Measurements from ENCODE around the gene WNT9B.
A peak's percentile ranks its signal among the peaks of the same experiment; 100 is the strongest.
"Not testable (repeated sequence)": the region's sequence is repeated elsewhere in the genome, so short reads cannot be mapped to it uniquely, and the experiment has no call there.

Gene WNT9B

DNA sequence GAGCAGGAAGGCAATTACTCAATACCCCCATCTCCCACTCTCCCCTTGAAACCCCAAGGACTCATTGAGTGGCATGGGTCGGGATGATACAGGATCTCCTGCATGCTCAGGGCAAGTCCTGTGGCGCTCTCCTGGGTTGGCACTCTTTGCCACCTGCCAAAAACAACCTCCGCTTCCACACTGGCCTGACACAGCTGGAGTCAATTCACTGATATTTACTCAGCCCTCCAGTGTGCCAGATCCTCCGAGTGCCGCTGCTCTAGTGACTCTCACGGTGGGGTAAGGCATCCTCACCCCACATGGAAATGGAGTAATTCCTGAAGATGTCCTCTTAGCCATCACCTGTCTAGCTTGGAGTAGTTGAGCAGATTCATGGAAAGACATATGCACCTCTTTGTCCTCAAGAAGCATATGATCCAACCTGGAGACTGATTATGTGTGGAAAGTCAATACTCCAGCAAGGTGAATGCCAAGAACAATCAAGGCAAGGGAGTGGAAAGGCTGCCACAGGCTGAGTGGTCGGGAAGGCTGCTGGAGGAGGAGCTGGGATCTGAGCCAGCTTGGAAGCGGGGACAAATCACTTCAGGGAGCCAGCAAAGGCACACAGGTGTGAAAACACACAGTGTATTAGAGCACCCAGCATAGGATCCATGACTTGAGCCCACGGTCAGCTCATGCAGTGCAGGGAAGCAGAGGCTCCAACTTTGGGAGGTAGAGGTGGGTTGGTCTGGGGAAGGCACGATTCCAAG lies 59.0 kb downstream of the WNT9B start:
- no peak for DNase-seq (ENCODE audit: low read depth in 2 of 2)

DNA sequence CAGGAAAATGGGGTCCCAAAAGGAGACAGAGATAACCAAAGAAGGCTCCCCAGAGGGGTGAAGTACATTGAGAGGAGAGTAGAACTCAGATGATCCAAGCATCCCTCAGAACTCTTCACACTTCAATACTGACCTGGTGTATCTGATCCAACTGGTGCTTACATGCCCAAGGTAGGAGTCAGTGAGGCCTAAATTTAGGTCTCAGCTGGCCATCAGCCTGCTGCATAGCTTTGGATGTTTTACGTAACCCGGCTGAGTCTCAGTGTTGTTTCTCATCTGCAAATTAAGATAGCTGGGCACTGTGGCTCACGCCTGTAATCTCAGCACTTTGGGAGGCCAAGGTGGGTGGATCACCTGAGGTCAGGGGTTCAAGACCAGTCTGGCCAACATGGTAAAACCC lies 59.9 kb downstream of the WNT9B start:
- no peak for DNase-seq (ENCODE audit: low read depth in 2 of 2)

DNA sequence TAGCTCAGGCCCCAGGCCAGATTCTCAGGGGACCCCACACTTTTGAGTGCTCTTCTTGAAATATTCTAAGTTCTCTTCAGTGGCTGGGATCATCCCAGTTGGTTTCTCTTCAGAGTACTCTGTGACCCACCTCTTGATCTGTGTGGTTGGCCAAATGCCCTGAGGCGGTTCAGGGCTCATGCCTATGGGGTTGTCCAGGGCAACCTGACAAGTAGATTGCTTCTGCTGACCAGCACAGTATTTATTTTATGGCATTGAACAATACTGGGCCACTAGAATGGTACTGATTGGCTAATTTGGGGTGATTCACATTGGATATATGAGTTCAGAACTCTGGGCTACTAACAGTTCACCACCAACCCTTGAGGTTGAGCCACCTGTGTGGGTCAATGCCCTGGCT lies 64.2 kb downstream of the WNT9B start:
- DNase-seq (ENCODE audit: low read depth in 2 of 2): no peak

DNA sequence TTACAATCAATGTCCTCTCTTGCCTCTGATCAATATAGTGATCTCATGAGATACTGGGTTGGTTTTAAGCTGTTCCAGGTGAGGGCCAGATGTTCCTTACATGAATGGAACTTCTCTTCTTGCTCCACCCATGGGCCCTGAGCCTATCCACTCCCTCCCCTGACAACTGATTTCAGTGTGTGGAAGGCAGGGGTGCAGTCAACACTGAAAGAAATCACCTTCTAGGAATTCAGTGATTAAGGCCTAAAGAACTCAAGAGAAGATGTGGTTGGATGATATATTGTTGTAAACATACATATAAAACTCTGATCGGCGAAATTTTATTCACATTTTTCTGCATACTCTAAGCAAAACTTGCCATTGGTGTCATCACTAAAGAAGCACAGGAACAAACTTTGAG lies 64.8 kb downstream of the WNT9B start:
- no peak for DNase-seq (ENCODE audit: low read depth in 2 of 2)

DNA sequence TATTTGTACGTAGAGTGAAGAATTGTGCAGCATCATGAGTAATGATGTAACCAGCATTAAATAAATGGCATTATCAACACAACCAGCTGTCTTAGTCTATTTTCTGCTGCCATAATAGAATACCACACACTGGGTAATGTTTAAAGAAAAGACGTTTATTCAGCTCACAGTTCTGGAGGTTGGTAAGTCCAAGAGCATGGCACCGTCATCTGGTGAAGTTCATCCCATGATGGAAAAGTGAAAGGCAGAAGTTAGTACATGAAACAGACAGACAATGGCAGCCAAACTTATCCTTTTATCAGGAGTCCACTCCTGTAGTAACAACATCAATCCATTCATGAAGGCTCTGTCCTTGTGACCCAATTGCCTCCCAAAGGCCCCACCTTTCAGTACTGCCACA lies 65.2 kb downstream of the WNT9B start:
- DNase-seq (ENCODE audit: low read depth in 2 of 2): no peak

DNA sequence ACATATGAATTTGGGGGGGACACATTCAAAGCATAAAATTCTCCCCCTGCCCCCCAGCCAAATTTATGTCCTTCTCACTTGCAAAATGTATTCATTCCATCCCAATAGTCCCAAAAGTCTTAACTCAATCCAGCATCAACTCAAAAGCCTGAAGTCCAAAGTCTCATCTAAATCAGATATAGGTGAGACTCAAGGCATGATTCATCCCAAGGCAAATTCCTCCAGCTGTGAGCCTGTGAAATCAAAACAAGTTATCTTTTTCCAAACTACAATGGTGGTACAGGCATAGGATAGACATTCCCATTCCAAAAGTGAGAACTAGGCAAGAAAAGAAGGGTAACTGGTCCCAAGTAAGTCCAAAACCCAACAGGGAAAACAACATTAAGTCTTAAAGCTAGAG lies 65.7 kb downstream of the WNT9B start:
- no peak for DNase-seq (ENCODE audit: low read depth in 2 of 2)

DNA sequence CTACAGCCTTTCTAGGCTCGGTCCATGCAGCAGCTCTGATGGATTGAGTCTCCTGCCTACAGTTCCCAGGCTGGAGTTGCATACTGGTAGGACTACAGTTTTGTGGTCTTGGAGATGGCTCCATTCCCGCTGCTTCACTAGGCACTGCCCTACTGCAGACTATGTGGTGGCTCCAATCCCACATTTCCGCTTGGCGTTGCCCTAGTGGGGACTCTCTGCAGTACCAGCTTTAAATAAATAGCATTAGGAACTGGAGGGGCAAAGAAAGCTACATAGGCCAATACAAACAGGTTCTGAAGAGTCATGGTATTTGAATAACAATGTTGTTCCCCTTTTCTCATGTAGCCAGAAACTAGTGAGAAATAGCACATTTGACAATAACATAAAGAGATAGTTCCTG lies 66.1 kb downstream of the WNT9B start:
- no peak for DNase-seq (ENCODE audit: low read depth in 2 of 2)

DNA sequence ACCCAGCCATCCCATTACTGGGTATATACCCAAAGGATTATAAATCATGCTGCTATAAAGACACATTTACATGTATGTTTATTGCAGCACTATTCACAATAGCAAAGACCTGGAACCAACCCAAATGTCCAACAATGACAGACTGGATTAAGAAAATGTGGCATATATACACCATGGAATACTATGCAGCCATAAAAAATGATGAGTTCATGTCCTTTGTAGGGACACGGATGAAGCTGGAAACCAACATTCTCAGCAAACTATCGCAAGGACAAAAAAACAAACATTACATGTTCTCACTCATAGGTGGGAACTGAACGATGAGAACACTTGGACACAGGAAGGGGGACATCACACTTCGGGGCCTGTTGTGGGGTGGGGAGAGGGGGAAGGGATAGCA lies 70.6 kb downstream of the WNT9B start:
- not testable (repeated sequence) for DNase-seq (ENCODE audit: low read depth in 2 of 2)

DNA sequence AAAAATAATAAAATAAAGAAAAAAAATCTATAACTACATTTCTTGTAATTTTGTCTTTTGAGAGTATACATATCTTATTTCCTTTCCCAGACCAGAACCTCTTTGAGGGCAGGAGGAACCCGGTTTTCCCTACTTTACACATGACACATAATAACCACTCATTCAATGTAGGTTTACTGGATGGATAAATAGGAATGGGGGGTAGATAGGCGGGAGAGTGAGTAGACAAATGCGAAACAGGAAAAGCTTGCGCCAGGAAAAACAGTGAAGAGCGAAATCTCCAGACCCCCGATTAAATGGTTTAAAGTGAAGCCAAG lies 71.1 kb downstream of the WNT9B start:
- no peak for DNase-seq (ENCODE audit: low read depth in 2 of 2)

DNA sequence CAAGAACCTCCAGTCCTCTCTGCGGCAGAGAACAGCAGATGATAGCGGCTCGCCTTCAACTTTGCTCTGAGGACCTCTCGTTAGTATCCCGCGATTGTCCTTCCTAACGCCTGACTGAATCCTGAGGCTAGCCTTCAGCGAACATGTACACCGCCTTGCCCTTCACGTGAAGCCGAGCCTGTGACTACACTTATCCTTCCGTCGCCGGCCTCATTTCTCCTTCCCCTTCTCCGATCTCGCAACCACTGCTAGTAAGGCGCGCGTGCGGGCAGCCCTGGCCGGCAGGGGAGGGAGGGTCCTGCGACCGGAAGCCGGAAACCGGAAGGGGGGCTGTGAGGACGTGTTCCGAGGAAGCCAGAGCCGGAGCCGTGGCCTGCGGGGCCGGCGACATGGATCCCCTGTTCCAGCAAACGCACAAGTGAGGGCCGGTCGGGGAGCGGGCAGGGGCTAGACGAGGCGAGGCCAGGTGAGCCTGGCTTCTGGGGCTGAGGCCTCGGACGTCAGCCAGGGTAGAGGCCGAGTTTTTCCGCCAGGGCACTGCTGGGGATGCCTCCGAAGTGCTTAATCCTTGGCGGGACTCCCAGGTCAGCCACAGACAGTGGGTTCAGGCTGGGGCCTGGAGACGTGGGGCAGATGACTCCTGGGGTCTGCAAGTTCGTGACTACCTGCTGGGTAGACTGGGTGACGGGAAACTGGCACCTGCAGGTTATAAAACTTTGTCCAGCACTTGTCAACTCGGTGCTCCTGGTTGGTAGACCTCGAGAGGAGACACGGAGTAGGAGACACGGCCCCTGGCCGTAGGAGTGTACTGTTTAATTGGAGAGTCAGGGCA lies 71.6 kb downstream of the WNT9B start, which contains the start of gene GOSR2:
Gene GOSR2 (plus strand): TSS at position 357 of the 832 bp plus-strand sequence. CDS start 33 bp downstream, at position 390.
- peak; percentile 83 to 88 for DNase-seq (ENCODE audit: low read depth in 2 of 2)

DNA sequence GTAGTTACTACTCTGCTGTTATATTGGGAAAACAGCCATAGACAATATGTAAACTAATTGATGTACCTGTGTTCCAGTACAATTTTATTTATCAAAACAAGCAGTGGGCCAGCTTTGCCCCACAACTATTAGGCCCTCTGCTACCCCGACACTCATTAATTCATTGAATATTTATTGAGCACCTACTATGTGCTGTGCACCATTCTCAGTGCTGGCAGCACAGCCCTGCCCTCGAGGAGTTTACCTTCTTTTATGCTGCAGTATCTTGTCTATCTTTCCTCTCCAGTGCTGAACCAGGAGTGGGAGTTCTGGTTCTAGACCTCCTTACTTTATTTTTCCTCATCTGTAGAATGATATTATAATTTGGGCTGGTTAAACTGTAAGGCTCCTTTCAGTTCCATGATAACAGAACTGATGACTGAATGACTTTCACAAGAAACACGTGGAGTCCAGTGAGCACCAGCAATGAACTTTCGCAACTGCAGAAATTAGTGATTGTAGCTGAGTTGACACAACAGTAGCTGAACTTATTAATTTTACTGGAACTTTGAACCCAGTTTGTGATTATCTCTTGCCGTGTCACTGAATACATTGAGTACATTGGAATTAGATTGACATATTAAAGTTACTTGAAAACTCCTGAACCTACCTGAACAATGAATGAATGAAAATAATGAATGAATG lies 73.9 kb downstream of the WNT9B start:
- no peak for DNase-seq (ENCODE audit: low read depth in 2 of 2)

DNA sequence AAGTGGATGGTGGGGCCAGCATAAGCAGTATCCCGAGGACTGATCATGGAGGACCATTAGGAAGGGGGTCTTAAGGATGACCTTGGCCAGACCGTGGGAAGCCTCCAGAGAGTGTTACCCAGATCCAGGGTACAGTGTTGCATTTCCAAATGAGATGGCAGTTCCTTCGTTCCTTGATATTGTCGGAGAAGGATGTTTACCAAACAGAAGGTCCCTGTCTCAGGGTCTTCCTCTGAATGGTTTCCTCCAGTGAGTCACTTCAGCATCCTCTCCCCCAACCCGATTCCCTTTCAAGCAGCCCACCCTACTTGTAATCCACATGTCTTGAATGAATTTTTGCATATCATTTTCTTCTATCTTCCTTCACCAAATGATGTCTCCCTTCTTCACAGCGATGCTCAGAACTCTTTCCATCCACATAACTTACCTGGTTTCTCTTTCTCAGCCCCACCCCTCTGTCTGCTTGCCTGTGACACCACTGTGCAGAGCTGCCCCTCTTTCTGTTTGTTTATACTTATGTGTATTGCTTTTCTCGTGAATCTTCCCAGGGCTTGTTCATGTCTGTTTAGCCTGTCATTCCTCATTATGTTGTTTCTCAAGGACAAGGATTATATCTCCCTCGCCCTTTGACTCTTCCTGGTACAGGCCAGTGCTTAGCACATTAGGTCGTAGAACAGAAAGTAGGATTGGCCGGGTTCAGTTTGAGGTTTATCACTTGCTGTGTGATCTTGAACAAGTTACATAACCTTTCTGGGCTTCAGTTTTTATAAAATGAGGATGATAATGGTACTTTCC lies 77.3 kb downstream of the WNT9B start:
- DNase-seq (ENCODE audit: low read depth in 2 of 2): no peak

DNA sequence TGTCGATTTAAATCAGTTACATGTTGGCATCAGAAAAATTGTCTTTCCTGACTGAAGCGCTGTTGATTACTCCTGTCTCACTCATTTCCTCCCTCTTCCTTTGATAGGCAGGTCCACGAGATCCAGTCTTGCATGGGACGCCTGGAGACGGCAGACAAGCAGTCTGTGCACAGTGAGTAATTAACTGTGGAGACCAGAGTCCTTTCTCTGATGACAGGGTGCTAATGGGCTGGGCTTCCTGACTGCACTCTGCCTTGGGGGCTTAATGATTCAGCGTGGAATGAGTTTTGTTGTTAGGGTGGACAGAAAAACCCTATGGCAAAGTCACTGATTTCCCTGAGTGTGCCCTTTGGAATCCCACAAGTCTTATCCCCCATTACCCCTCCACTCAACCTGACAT lies 78.0 kb downstream of the WNT9B start:
- no peak for DNase-seq (ENCODE audit: low read depth in 2 of 2)

DNA sequence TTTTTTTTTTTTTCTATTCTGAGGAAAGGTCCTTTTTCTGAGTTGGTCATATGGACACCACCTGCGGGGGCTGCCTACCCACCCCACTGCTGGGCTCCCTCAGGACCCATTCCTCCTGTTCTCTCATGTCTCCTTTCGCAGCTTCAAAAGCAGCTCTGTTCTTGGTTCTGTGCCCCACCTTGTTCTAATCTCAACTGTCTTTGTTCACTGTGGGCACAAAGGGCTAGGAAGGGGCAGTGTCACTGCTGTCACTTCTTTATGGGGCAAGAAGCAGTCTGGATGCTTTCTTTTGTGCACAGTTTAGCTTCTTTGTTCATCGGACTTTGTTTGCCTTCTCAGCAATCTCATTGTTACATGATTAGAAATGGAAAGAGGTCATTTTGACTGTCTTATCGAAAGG lies 78.7 kb downstream of the WNT9B start:
- DNase-seq (ENCODE audit: low read depth in 2 of 2): no peak

DNA sequence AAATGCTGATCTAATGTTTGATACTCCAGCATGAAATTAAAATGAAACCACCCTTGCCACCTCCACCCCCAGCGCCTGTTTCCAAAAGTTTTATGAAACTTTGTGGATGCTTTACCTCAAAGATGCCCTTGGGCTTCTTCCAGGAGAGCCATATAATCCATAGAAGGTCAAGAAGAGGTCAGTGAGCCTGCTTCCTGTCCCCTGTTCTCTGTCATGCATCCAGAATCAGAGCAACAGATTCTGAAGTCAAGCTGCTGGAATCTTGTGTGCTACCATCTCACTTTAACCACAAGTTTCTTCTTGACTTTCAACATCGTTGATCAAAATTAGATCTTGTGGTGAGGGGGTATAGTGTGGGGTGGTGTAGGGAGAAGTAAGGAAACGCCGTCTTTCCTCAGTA lies 80.2 kb downstream of the WNT9B start:
- no peak for DNase-seq (ENCODE audit: low read depth in 2 of 2)

DNA sequence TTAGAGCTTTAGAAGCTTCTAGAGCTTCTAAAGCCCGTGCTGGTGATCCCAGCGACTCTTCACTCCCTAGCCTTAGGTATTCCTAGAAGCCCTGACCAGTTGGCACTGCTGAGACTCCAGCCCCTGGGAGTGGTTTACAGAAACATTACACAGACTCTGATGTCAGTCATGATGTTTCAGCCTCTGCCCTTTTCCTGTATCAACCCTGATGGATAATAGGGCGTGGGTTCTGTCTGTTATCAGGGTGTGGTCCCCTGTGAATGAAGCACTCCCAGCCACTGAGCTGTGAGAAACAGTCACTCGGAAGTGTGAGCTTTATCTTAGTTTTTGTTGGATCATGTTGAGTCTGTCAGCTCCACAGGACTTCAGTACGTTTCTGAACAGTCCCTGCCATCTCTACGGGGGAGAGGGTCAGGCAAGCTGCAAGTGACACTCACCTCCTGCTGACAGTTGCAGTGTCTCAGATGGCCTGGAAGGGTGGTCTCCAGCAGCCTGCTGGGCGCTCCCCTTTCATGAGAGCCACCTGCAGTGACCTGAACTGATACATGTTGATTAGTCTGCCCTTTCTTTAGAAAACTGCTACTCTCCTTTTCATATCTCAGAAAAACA lies 84.4 kb downstream of the WNT9B start:
- DNase-seq (ENCODE audit: low read depth in 2 of 2): no peak
